Gastroesophageal sphincter (tissue), 3 donors: Measurements from ENCODE around the gene XPA.

Source experiments
- POLR2A ChIP-seq, 2 donors: fragments of 450-650 bp; IDR thresholded peaks; one replicate each; pipeline ENCODE4 v1.6.1; 2017; ENCODE audit warnings: antibody characterized with exemption in 2 of 2, mild to moderate bottlenecking in 2 of 2, moderate library complexity in 1 of 2
- POLR2AphosphoS5 ChIP-seq: sonication (generic); formaldehyde crosslinking; IDR thresholded peaks from one replicate; pipeline ENCODE4 v1.6.1; 2017; ENCODE audit warnings: antibody characterized with exemption
- TF ChIP-seq, protein P1 (sequence below), 4 experiments: fragments of 200-600 bp in 2 of 4; fragments of 450-650 bp in 2 of 4; sonication (generic) in 1 of 4; IDR thresholded peaks; one replicate each; pipeline ENCODE4 v1.5.1; 2017 to 2019; ENCODE audit warnings: antibody characterized with exemption in 4 of 4, mild to moderate bottlenecking in 2 of 4, moderate library complexity in 2 of 4

DNA sequence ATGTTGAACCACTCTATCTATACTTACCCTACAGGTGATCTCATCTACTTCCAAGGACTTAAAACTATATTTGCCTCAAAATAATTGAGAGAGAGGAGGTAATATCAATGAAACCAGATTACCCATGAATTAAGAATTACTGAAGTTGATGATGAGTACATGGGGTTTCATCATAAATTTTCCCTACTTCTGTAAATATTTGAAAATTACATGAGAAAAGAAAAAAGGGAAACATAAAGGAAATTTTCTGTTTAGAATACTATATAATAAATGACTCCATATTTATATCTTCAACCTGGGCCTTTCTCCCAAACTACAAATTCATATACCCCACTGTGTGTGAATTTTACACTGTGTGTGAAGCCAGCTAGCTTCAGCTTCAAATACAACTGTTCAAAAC is 66.5 kb downstream of the XPA start:
- TF ChIP-seq POLR2A (IDR thresholded peaks at IDR 0.05), result no peak
- TF ChIP-seq, protein P1, sequence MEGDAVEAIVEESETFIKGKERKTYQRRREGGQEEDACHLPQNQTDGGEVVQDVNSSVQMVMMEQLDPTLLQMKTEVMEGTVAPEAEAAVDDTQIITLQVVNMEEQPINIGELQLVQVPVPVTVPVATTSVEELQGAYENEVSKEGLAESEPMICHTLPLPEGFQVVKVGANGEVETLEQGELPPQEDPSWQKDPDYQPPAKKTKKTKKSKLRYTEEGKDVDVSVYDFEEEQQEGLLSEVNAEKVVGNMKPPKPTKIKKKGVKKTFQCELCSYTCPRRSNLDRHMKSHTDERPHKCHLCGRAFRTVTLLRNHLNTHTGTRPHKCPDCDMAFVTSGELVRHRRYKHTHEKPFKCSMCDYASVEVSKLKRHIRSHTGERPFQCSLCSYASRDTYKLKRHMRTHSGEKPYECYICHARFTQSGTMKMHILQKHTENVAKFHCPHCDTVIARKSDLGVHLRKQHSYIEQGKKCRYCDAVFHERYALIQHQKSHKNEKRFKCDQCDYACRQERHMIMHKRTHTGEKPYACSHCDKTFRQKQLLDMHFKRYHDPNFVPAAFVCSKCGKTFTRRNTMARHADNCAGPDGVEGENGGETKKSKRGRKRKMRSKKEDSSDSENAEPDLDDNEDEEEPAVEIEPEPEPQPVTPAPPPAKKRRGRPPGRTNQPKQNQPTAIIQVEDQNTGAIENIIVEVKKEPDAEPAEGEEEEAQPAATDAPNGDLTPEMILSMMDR (IDR thresholded peaks at IDR 0.05), result no peak
- TF ChIP-seq POLR2AphosphoS5, result no peak
